Heart right ventricle (tissue), 16 donors: Measurements from ENCODE around the gene RNF43. TPM values are rescaled to one million over a fixed set of nuclear protein-coding genes. Genes with fewer than 3 reads are reported as not detected.

Experiments used
- ATAC-seq, 8 donors: fragments of 200-7000 bp; cut with Tn5 transposase; one replicate each; pipeline ENCODE4 v1.9.1; 2020; ENCODE audit warnings: mild to moderate bottlenecking in 8 of 8, moderate library complexity in 8 of 8, moderate number of reproducible peaks in 1 of 8
- DNase-seq, 2 donors: peaks; one replicate each; pipeline ENCODE4 v3.0.0-alpha.2; 2020
- H3K27ac ChIP-seq, 10 donors: fragments of 200-600 bp; sonication (generic) in 2 of 10; one replicate each; pipeline versions ENCODE4 v1.5.0 to v1.8.0; 2020 to 2022; ENCODE audit warnings: mild to moderate bottlenecking in 3 of 10
- H3K27me3 ChIP-seq, 7 donors: fragments of 200-600 bp; one replicate each; pipeline ENCODE4 v1.8.0; 2021 to 2022; ENCODE audit warnings: mild to moderate bottlenecking in 2 of 7
- H3K36me3 ChIP-seq, 9 donors: fragments of 200-600 bp; sonication (generic) in 1 of 9; one replicate each; pipeline versions ENCODE4 v1.5.0 to v1.8.0; 2020 to 2022; ENCODE audit warnings: mild to moderate bottlenecking in 2 of 9
- H3K4me1 ChIP-seq, 9 donors: fragments of 200-600 bp; sonication (generic) in 1 of 9; one replicate each; pipeline versions ENCODE4 v1.5.0 to v1.8.0; 2020 to 2022; ENCODE audit warnings: mild to moderate bottlenecking in 4 of 9
- H3K4me3 ChIP-seq, 10 donors: fragments of 200-600 bp; sonication (generic) in 2 of 10; one replicate each; pipeline versions ENCODE4 v1.5.0 to v1.8.0; 2020 to 2022; ENCODE audit warnings: mild to moderate bottlenecking in 7 of 10, moderate library complexity in 2 of 10
- H3K9me3 ChIP-seq, 11 donors: fragments of 200-600 bp in 10 of 11; sonication (generic) in 2 of 11; one replicate each; pipeline versions ENCODE4 v1.5.0 to v1.8.0; 2013 to 2022; ENCODE audit warnings: mild to moderate bottlenecking in 2 of 11, control low read depth in 1 of 11, moderate library complexity in 1 of 11
- CTCF ChIP-seq, 9 donors: fragments of 200-600 bp; sonication (generic) in 2 of 9; IDR thresholded peaks; one replicate each; pipeline versions ENCODE4 v1.5.0 to v1.8.0; 2021 to 2022; ENCODE audit warnings: antibody characterized with exemption in 9 of 9, mild to moderate bottlenecking in 5 of 9, moderate library complexity in 1 of 9
- WGBS, 2 donors: extraction: QIAGEN DNeasy Blood & Tissue Kit; methylation state at CpG; one replicate each; pipeline ENCODE4 v1.1.7; 2013; ENCODE audit warnings: inconsistent platforms in 1 of 2; 5-methylcytosine and 5-hydroxymethylcytosine counted together
- intact Hi-C, 10 donors: fragments of 100-400 bp; cut with DNase I; formaldehyde crosslinking; loops; one replicate each; pipeline versions ENCODE4 v1.11.1 to v1.14.2; 2022
- polyA plus RNA-seq, 2 donors: library from polyadenylated mRNA; stranded (reverse); fragments of 200-250 nt; gene quantifications; one replicate each; pipeline ENCODE4 v1.2.3, GENCODE V29; 2013
- total RNA-seq, 10 donors: library from RNA; stranded (reverse); fragmentation: NEBNext Ultra II Directional in 3 of 10; extraction: Animal tissue kit (Norgen Biotek cat#: 25700) in 3 of 10; gene quantifications; one replicate each; pipeline versions ENCODE4 v1.2.1 to v1.2.4, GENCODE V29; 2021 to 2023
- donor health status: Arrhythmogenic right ventricular cardiomyopathy.
- donor health status: ischemic (EF 13 %, LVEDD 7.1; RV severe dilation, severe dysfunction).
- donor health status: healthy with polysubstance abuse.
- donor health status: DM: no; HTN: yes; CAD: no.
- donor health status: DM: no; HTN: no; CAD: no.
- donor health status: ischemic (EF 25% LVEDD 6.9; RV normal size, moderate dysfunction).
- donor health status: ischemic (EF 25% LVEDD 5.7; RV mildly dilated, moderate dysfunction).
- donor health status: healthy.
- donor health status: DM: yes; HTN: yes; CAD: no.
- donor health status: Ischemic cardiomyopathy.
- donor health status: ischemic (EF 35%, LVEDD 5.7; RV mildly dilated, moderate dysfunction).
- donor health status: nonischemic (EF 11% LVEDD 7.7; RV severe dilation, severe dysfunction).
- donor health status: DM: yes; HTN: yes; CAD: no.
- donor health status: PGD.
- donor health status: ischemic (EF 29% LVEDD 5.4; RV normal size, mild dysfunction).
- donor health status: nonischemic (EF 23%, LVEDD 6.1; RV moderate dilation, normal function).

RNF43 gene
- total and polyA plus RNA-seq, 12 donors: 0.86 to 6.1 (median 3.6) TPM

GRCh38 chr17:58416937-58417299 is 416 bp downstream of the RNF43 start:
- DNase-seq (no peak), ATAC-seq (no peak)
- WGBS, 2 donors: 28 to 35% methylated on average over 6 of the region's 6 CpGs
- H3K27ac ChIP-seq: peak overlapping the region in 9 of 10 donors; percentile 9 to 70 (median 38)
- peaks cover 0 to 20% (median 5%) of the 10 kb centered on the region in 7 donors for H3K27me3 ChIP-seq
- H3K9me3 ChIP-seq: no peaks in the 10 kb centered on the region
- no peaks in the 10 kb centered on the region for H3K36me3 ChIP-seq
- intact Hi-C loops: loop anchor here in 6 of 10 donors (1.0 to 10.0 kb wide), 5 partner anchors 64 to 102 kb away; partner anchors contain the start of gene SUPT4H1 (in 5 of the 6)
- no peak for TF ChIP-seq CTCF (IDR thresholded peaks at IDR 0.05)
- H3K4me3 ChIP-seq: peak overlapping the region in 9 of 10 donors; percentile 20 to 48 (median 42)
- H3K4me1 ChIP-seq: peaks cover 0 to 11% (median 0%) of the 10 kb centered on the region in 9 donors

- no peak for TF ChIP-seq CTCF (IDR thresholded peaks at IDR 0.05)
- H3K27ac ChIP-seq: peak overlapping the region in 6 of 10 donors; percentile 9 to 70 (median 34)
Measured at GRCh38 chr17:58416396-58416795, 938 bp downstream of the RNF43 start.

GRCh38 chr17:58415371-58416055 is 1.8 kb downstream of the RNF43 start:
- peaks cover 0 to 11% (median 0%) of the 10 kb centered on the region in 9 donors for H3K4me1 ChIP-seq
- H3K27ac ChIP-seq: no peak overlapping the region
- DNase-seq (peak in 1 of 2 donors; percentile 16), ATAC-seq (peak in 4 of 8 donors; percentile 59 to 70 (median 66))
- H3K27me3 ChIP-seq: peaks cover 0 to 18% (median 1%) of the 10 kb centered on the region in 7 donors
- intact Hi-C loops: loop anchor here in 6 of 10 donors (2.0 to 10.0 kb wide), 4 partner anchors 63 to 101 kb away; partner anchors contain the start of gene SUPT4H1 (in 4 of the 6)
- peak in 1 of 9 donors; percentile 11 for TF ChIP-seq CTCF (IDR thresholded peaks at IDR 0.05)
- H3K36me3 ChIP-seq: no peaks in the 10 kb centered on the region
- H3K9me3 ChIP-seq: no peaks in the 10 kb centered on the region
- H3K4me3 ChIP-seq: peak overlapping the region in 7 of 10 donors; percentile 3 to 46 (median 17)
- WGBS, 2 donors: 61% methylated on average over 6 of the region's 6 CpGs

More at GRCh38 chr17:58416396-58416795, 938 bp downstream of the RNF43 start:
- Histone ChIP-seq H3K4me1 (peaks cover 0 to 11% (median 0%) of the 10 kb centered on the region in 9 donors), H3K36me3 (no peaks in the 10 kb centered on the region), H3K4me3 (peak overlapping the region in 9 of 10 donors; percentile 20 to 48 (median 42)), H3K27me3 (peaks cover 0 to 16% (median 6%) of the 10 kb centered on the region in 7 donors), H3K9me3 (no peaks in the 10 kb centered on the region)
- DNase-seq (no peak), ATAC-seq (no peak)
- intact Hi-C loops: loop anchor here in 6 of 10 donors (2.0 to 10.0 kb wide), 4 partner anchors 64 to 102 kb away; partner anchors contain the start of gene SUPT4H1 (in 4 of the 6)
- 67 to 71% methylated on average over 4 of the region's 4 CpGs for WGBS, 2 donors

GRCh38 chr17:58414596-58414997 is 2.7 kb downstream of the RNF43 start:
- Histone ChIP-seq H3K27ac (no peak overlapping the region), H3K9me3 (no peaks in the 10 kb centered on the region), H3K4me3 (peak overlapping the region in 2 of 10 donors; percentile 32 to 46), H3K27me3 (peaks cover 0 to 17% (median 0%) of the 10 kb centered on the region in 7 donors), H3K36me3 (no peaks in the 10 kb centered on the region), H3K4me1 (peaks cover 0 to 11% (median 0%) of the 10 kb centered on the region in 9 donors)
- DNase-seq (no peak), ATAC-seq (no peak)
- intact Hi-C loops: loop anchor here in 1 of 10 donors (10.0 kb wide), 1 partner anchor 100 kb away; no protein-coding TSS in a partner anchor
- TF ChIP-seq CTCF (IDR thresholded peaks at IDR 0.05): no peak
- WGBS, 2 donors: 75 to 77% methylated on average over 3 of the region's 3 CpGs
